Progenitor cell of endocrine pancreas (in vitro differentiated cells): ENCODE results near the gene DERL2. TPM values are rescaled to one million over a fixed set of nuclear protein-coding genes. Genes with fewer than 3 reads are reported as not detected.

Experiments used
- DNase-seq: peaks from one replicate; pipeline ENCODE4 v3.0.0; 2021; ENCODE audit warnings: low spot score; ENCODE audit not compliant: unreplicated experiment
- H3K27ac Mint-ChIP-seq: 2 replicates; pipeline ENCODE4 v1.8.0; 2021; ENCODE audit warnings: mild to moderate bottlenecking, moderate library complexity, mixed read lengths
- H3K27me3 Mint-ChIP-seq: 2 replicates; pipeline ENCODE4 v1.8.0; 2021; ENCODE audit warnings: mixed read lengths
- H3K36me3 Mint-ChIP-seq: 2 replicates; pipeline ENCODE4 v1.8.0; 2022; ENCODE audit warnings: mixed read lengths; ENCODE audit not compliant: insufficient read depth
- H3K4me1 Mint-ChIP-seq: 2 replicates; pipeline ENCODE4 v1.8.0; 2021; ENCODE audit warnings: low read depth, mixed read lengths
- H3K4me3 Mint-ChIP-seq: 2 replicates; pipeline ENCODE4 v1.8.0; 2021; ENCODE audit warnings: low read depth, mild to moderate bottlenecking, moderate library complexity, mixed read lengths
- H3K9me3 Mint-ChIP-seq: 2 replicates; pipeline ENCODE4 v1.8.0; 2021; ENCODE audit warnings: low read depth, mixed read lengths
- total RNA-seq: library from RNA; stranded (reverse); gene quantifications from 2 replicates; pipeline ENCODE4 v1.2.1, GENCODE V29; 2021
- TF ChIP-seq, protein P1 (sequence below): fragments of 200-600 bp; sonication (generic); IDR thresholded peaks from one replicate; pipeline ENCODE4 v1.5.0; 2021; ENCODE audit warnings: antibody characterized with exemption, mild to moderate bottlenecking; ENCODE audit not compliant: unreplicated experiment

DERL2 gene
- total RNA-seq, 1 donor from 2014 or later, result 84.6 TPM

DNA sequence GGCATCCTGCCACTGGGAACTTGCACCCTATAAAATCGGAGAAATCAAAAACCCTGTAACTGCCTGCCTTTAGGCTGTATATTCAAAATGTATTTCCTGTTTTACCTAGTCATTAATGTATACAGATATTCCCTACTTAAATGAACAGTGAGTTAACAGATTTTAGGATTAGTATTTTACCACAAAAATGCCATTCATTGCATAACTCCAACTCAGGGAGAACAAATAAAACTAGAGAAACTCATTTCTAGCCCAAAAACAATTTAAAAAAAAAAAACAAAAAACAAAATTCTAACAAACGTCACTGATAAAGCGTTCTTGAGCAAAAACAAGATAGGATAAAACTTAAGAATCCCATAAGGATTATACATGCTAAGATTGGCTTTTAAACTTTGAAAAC lies 13.5 kb downstream of the DERL2 start:
- Mint-ChIP-seq H3K27ac (no peak overlapping the region), H3K9me3 (no peaks in the 10 kb centered on the region), H3K4me3 (no peak overlapping the region), H3K4me1 (peaks cover 6% of the 10 kb centered on the region), H3K36me3 (peaks cover 26% of the 10 kb centered on the region), H3K27me3 (no peaks in the 10 kb centered on the region)
- DNase-seq, result no peak
- TF ChIP-seq, protein P1, sequence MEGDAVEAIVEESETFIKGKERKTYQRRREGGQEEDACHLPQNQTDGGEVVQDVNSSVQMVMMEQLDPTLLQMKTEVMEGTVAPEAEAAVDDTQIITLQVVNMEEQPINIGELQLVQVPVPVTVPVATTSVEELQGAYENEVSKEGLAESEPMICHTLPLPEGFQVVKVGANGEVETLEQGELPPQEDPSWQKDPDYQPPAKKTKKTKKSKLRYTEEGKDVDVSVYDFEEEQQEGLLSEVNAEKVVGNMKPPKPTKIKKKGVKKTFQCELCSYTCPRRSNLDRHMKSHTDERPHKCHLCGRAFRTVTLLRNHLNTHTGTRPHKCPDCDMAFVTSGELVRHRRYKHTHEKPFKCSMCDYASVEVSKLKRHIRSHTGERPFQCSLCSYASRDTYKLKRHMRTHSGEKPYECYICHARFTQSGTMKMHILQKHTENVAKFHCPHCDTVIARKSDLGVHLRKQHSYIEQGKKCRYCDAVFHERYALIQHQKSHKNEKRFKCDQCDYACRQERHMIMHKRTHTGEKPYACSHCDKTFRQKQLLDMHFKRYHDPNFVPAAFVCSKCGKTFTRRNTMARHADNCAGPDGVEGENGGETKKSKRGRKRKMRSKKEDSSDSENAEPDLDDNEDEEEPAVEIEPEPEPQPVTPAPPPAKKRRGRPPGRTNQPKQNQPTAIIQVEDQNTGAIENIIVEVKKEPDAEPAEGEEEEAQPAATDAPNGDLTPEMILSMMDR, result no peak

DNA sequence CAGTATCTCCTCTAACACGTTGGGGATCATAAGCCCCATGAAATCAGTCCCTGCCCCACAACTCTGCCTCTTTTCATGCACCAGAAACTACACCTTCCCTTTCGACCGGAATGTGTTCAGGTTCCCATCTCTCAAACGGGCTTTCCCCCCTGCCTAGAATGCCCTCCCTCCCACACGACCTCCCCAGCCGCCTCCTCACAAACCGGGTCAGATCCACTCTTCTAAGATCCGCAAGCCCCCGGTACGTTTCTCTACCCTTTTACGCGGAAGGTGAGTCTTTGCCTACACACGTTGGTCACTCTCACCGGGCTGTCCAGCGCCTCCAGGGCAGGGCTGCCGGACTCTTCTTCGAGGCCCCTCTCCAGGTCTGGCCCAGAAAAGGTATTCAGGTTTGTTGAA lies 17.9 kb downstream of the DERL2 start:
- Mint-ChIP-seq H3K4me1 (peaks cover 19% of the 10 kb centered on the region), H3K27ac (peak overlapping the region; percentile 79), H3K9me3 (no peaks in the 10 kb centered on the region), H3K36me3 (peaks cover 7% of the 10 kb centered on the region), H3K4me3 (peak overlapping the region; percentile 77), H3K27me3 (no peaks in the 10 kb centered on the region)
- TF ChIP-seq, protein P1, result no peak
- DNase-seq, result no peak

DNA sequence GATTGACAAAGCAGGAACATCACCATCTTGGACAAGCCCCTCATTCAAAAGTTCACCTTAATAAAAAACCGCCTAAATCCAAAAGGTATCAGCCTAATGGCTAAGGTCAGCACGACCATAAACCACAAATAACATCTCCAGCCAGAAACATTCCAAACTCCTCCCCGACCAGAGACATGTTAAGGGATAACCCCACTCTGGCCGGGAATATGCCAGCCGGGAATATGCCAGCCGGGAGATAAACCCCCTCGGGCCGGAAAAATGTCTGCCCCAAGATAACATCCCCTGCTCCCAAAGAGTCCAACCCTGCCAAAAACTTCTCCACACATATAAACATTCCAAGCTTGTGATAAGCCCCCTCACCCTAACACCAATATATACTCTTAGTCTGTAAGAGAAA lies 18.6 kb downstream of the DERL2 start:
- no peak for DNase-seq
- TF ChIP-seq, protein P1, result no peak
- Mint-ChIP-seq H3K27ac (peak overlapping the region; percentile 79), H3K4me3 (peak overlapping the region; percentile 77), H3K9me3 (no peaks in the 10 kb centered on the region), H3K36me3 (peaks cover 7% of the 10 kb centered on the region), H3K4me1 (peaks cover 19% of the 10 kb centered on the region), H3K27me3 (no peaks in the 10 kb centered on the region)

DNA sequence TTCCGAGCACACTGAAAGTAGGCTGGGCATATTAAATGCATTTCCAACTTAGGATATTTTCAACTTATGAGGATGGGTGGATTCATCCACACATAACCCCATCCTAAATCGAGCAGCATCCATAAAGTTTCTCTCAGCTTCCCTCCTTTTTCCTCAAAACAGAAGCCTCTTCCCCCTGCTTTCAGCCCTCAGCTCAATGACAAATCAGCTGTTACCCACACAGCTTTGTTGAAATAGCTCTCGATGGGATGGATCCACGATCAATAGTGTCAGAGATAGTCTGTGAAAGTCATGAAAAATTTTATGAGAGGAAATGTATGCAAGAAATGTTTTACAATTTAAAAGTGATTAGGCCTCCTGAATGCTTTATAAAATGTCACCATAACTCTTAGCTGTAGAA lies 19.7 kb downstream of the DERL2 start:
- H3K36me3 Mint-ChIP-seq, result peaks cover 5% of the 10 kb centered on the region
- TF ChIP-seq, protein P1, result no peak

DNA sequence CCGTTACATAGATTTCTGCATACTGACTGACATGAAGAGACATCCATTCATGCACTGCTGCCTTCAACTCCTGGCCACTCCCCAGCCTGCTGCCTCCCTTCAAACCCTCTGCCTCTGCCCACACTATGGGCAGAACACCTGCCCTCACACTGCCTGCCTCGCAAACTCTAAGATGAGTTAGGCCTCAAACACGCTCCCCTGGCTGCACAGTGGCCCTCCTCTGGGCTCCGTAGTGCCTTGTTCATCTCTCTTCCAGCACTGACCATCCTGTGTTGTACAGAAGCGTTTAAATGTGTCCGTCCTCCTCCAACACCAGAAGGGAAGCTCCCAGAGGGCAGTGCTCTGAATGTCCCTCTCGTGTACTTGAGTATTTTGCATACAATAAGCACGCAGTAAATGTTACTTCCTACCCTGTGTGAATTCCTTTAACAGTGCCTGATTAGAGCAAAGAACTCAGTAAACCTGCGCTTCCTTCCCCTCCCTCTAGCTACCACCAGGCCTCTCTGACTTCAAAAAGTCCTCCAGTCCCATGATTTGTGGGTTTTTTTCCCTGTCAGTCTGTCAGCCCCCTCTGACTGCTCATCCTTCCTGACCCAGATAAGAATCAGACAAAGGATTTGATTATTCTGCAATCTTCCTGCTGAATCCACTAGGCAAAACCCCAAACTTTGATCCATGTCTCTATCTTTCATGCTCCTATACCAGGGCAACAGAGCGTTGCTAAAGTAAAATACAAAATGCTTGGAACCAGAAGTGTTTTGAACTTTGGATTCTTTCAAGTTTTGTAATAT lies 21.1 kb downstream of the DERL2 start:
- Mint-ChIP-seq H3K36me3 (peaks cover 8% of the 10 kb centered on the region), H3K27ac (no peak overlapping the region), H3K27me3 (no peaks in the 10 kb centered on the region), H3K9me3 (no peaks in the 10 kb centered on the region), H3K4me1 (peaks cover 19% of the 10 kb centered on the region), H3K4me3 (no peak overlapping the region)
- no peak for DNase-seq
- TF ChIP-seq, protein P1, result no peak

More for the DNA sequence above, 19.7 kb downstream of the DERL2 start:
- H3K4me1 Mint-ChIP-seq, result peaks cover 19% of the 10 kb centered on the region
- H3K9me3 Mint-ChIP-seq, result no peaks in the 10 kb centered on the region
- H3K4me3 Mint-ChIP-seq, result no peak overlapping the region
- DNase-seq, result no peak
- H3K27ac Mint-ChIP-seq, result no peak overlapping the region
- no peaks in the 10 kb centered on the region for H3K27me3 Mint-ChIP-seq
